Activated T-helper 1 cell treated with anti-CD3 and anti-CD28 coated beads, Interleukin-12 subunit alpha, Interleukin-12 subunit beta, Interleukin-2, Interleukin-4 antibody, amounts not matched to agents 30 ng/mL and 10 ng/mL and 1 ng/mL, durations not matched to agents 14 hours and 24 hours and 36 hours (primary cell): ENCODE measurements around the gene LASP1. TPM values are rescaled to one million over a fixed set of nuclear protein-coding genes. Genes with fewer than 3 reads are reported as not detected.
A peak's percentile ranks its signal among the peaks of the same experiment; 100 is the strongest.

ENCODE experiments used
- DNase-seq: peaks from one replicate; pipeline ENCODE4 v3.0.0; 2021; ENCODE audit warnings: low spot score
- H3K27ac Mint-ChIP-seq: one replicate; pipeline ENCODE4 v1.8.0; 2021; ENCODE audit warnings: mild to moderate bottlenecking, mixed read lengths
- H3K27me3 Mint-ChIP-seq: one replicate; pipeline ENCODE4 v1.8.0; 2022; ENCODE audit warnings: mild to moderate bottlenecking, moderate library complexity, mixed read lengths; ENCODE audit not compliant: insufficient read depth
- H3K36me3 Mint-ChIP-seq: one replicate; pipeline ENCODE4 v1.8.0; 2021; ENCODE audit warnings: low read depth, mixed read lengths
- H3K4me1 Mint-ChIP-seq: one replicate; pipeline ENCODE4 v1.8.0; 2021; ENCODE audit warnings: low read depth, mixed read lengths
- H3K4me3 Mint-ChIP-seq: one replicate; pipeline ENCODE4 v1.8.0; 2021; ENCODE audit warnings: mild to moderate bottlenecking, moderate library complexity, mixed read lengths
- H3K9me3 Mint-ChIP-seq: one replicate; pipeline ENCODE4 v1.8.0; 2021; ENCODE audit warnings: mixed read lengths
- intact Hi-C: fragments of 100-400 bp; cut with micrococcal nuclease; formaldehyde crosslinking; loops from one replicate; pipeline ENCODE4 v1.15.1; 2024
- total RNA-seq: library from RNA; stranded (reverse); gene quantifications from 2 replicates; pipeline ENCODE4 v1.2.3, GENCODE V29; 2022

LASP1 gene
- total RNA-seq, 1 donor from 2014 or later: 133 TPM

DNA sequence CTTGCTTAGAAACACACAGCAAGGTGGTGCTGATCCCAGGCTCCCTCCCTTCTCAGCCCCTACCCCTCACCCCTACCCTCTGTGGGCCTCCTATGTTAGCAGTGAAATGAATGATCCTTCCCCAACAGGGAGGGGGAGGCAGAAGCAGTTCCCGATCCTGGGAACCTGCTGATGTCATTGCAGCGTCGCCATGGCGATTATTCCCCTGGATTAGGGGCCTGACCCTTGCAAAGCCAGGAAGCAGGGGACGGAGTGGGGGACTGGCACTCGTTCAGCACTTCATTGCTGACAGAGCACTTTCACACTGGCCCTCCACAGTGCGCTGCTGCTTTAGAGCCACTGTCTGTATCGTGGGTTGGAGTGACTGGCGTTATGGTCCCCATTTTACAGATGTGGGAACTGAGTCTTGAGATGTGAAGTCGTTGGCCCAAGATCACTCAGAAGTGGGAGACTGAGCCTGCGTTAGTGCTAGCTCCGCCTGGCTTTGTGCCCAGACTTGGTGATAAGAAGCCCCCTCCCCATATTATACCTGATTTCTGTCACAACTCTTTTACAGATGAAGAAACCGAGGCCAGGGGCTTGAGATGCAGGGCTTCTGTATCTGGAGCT, 26.6 kb downstream of the LASP1 start:
- Mint-ChIP-seq H3K27ac (peak overlapping the region; percentile 67), H3K36me3 (peaks cover 42% of the 10 kb centered on the region), H3K4me1 (peaks cover 65% of the 10 kb centered on the region), H3K4me3 (no peak overlapping the region), H3K27me3 (no peaks in the 10 kb centered on the region), H3K9me3 (no peaks in the 10 kb centered on the region)
- intact Hi-C loops: no loop called here
- no peak for DNase-seq

DNA sequence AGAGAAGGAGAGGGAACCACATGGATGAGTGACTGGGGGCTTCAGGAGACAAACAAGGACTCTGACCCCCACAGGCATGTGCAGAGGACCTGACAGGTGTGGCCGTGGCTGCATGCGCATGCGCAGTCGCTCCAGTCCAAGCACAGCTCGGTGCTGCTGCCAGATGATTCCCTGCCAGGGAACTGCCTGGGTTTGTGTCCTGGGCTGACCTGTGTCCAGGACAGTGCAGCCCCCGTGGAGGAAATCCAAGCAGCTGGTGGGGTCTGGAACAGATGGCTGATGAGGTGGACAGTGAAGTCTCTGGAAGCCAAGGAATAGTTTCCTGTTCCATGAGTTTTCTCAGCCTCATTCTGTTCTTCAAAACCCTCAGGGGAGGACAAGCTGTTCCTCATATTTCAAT, 27.3 kb downstream of the LASP1 start:
- DNase-seq: no peak
- intact Hi-C loops: no loop called here
- no peaks in the 10 kb centered on the region for H3K27me3 Mint-ChIP-seq
- peaks cover 58% of the 10 kb centered on the region for H3K4me1 Mint-ChIP-seq
- H3K27ac Mint-ChIP-seq: peak overlapping the region; percentile 94
- no peak overlapping the region for H3K4me3 Mint-ChIP-seq
- H3K9me3 Mint-ChIP-seq: no peaks in the 10 kb centered on the region
- H3K36me3 Mint-ChIP-seq: peaks cover 38% of the 10 kb centered on the region

DNA sequence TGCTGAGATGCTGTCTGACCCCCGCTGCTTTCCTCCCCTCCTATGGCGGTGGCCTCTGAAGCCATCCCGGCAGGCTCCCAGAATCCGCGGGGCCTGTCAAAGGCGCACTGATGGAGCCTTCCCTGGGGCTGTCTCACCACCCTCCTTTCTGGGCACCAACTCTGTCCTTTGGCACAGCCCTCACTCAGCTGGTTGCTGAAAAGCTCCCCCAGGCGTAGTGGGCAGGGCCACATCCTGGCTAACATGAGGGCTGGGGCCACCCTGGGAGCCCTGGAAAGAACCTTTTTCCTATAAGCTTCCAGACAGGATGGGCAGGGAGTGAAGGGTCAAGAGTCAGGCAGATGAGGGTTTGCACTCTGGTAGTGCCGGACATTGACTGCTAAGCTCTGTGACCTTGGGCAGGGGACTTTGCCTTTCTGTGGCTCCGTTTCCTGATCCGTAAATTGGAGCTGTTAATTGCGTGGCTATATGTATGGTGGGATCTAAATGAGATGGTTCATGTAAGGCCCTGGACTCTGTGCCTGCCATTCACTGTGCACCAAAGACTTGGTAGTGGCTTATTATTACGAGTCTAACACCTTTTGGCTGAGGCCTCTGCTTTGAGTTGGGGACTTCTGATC, 27.9 kb downstream of the LASP1 start:
- DNase-seq: no peak
- Mint-ChIP-seq H3K4me3 (peak overlapping the region; percentile 74), H3K36me3 (peaks cover 36% of the 10 kb centered on the region), H3K4me1 (peaks cover 52% of the 10 kb centered on the region), H3K27ac (peak overlapping the region; percentile 94), H3K27me3 (no peaks in the 10 kb centered on the region), H3K9me3 (no peaks in the 10 kb centered on the region)
- intact Hi-C loops: loop anchor here (1.0 to 2.0 kb wide), 4 partner anchors 15 to 44 kb away; partner anchors contain the start of gene RPL23

DNA sequence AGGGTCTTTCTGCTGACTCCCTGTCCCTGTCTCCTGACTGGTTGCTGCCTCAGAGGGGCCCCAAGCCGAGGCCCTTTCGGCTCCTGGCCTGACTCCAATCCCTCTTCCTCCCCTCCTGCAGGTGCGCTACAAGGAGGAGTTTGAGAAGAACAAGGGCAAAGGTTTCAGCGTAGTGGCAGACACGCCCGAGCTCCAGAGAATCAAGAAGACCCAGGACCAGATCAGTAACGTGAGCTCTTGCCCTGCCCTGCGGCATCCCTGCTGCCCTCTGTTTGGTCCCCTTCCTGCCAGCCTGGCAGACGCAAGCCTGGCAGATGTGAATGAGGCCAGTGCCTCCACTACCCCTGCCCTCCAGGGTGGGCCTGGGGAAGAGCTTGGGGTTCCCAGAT, 28.4 kb downstream of the LASP1 start:
- intact Hi-C loops: loop anchor here (1.0 to 2.0 kb wide), 4 partner anchors 15 to 45 kb away; partner anchors contain the start of gene RPL23
- Mint-ChIP-seq H3K4me3 (peak overlapping the region; percentile 74), H3K27me3 (no peaks in the 10 kb centered on the region), H3K27ac (peak overlapping the region; percentile 94), H3K36me3 (peaks cover 39% of the 10 kb centered on the region), H3K4me1 (peaks cover 54% of the 10 kb centered on the region), H3K9me3 (no peaks in the 10 kb centered on the region)
- DNase-seq: no peak

DNA sequence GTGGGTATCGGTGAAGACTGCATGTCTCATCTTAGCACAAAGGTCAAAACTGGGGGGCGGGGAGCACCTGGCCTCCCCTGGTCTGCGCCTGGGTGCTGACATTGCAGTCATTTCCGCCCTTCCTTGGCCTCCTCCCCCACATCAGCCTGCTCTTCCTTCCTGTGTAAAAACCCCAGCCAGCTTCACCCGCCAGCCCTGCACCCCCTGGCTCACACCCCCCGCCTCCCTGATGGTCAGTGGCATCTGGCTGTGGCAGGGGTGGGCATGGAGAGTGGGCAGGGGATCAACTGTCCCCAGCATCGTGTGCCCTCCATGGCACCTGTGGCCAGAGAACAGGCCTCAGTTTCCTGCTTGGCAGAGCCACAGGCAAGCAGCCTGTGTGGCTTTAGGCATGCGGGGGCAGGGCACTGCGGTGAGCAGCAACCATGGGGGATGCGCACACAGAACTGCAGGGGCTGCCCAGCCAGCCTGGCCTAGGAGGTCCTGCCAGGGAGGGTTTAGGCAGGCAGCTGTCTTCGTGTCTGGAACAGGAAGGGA, 29.0 kb downstream of the LASP1 start:
- intact Hi-C loops: loop anchor here (1.0 to 2.0 kb wide), 4 partner anchors 16 to 46 kb away; partner anchors contain the start of gene RPL23
- H3K27me3 Mint-ChIP-seq: no peaks in the 10 kb centered on the region
- peak; percentile 75 for DNase-seq
- H3K4me3 Mint-ChIP-seq: peak overlapping the region; percentile 74
- peaks cover 58% of the 10 kb centered on the region for H3K4me1 Mint-ChIP-seq
- H3K9me3 Mint-ChIP-seq: no peaks in the 10 kb centered on the region
- peaks cover 41% of the 10 kb centered on the region for H3K36me3 Mint-ChIP-seq
- peak overlapping the region; percentile 94 for H3K27ac Mint-ChIP-seq

DNA sequence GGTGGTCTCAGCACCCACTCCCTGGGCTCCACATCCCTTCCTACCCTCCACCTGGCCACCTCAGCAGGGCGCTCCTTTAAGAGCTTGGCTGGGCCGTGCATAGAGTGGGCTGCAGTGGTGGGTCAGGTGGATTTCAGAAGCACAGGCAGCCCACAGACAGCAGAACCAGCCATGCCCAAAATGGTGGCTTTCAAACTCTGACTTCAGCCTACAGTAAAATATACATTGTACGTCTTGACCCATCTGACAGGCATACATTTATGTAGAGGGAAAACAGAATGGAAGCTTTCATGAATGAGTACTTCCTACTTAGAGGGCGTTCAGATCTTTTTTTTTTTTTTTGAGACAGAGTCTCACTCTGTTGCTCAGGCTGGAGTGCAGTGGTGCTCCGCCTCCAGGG, 29.6 kb downstream of the LASP1 start:
- Mint-ChIP-seq H3K9me3 (no peaks in the 10 kb centered on the region), H3K27me3 (no peaks in the 10 kb centered on the region), H3K4me1 (peaks cover 53% of the 10 kb centered on the region), H3K27ac (peak overlapping the region; percentile 94), H3K4me3 (peak overlapping the region; percentile 74), H3K36me3 (peaks cover 41% of the 10 kb centered on the region)
- intact Hi-C loops: loop anchor here (2.0 kb wide), 1 partner anchor 17 kb away; no protein-coding TSS in a partner anchor
- DNase-seq: no peak

DNA sequence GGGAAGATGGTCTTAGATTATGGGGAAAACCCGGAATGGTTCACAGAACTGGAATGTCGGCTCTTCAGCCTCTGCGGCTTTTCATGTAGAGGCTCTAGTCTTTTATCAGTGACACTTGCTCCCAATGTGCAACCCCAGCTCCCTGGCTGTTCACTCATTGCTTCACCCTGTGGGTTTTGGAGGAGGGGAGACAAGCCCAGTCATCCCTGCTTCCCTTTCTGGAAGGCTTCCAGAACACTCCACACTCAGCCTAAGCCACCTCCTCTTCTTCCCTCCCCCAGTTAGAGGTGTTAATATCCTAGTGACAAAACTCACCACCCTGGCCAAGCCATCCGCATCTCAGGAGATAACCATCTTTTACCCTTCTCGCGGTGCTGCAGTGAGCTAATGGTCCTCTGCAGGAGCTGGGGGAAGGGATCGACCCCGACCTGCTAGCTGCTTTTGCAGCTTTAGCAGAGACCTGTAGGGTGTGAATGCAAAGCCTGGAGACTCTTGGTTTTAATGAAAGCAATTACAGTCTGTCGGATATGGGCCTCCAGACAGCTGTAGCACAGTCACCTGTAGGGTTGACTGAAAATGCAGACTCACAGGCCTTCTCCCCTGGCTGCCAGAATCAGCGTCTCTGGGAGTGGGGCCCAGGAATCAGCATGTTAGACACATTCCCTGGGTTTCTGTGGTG, 31.3 kb downstream of the LASP1 start:
- no peak for DNase-seq
- H3K27me3 Mint-ChIP-seq: no peaks in the 10 kb centered on the region
- intact Hi-C loops: no loop called here
- no peaks in the 10 kb centered on the region for H3K9me3 Mint-ChIP-seq
- peak overlapping the region; percentile 78 for H3K27ac Mint-ChIP-seq
- H3K4me1 Mint-ChIP-seq: peaks cover 48% of the 10 kb centered on the region
- H3K4me3 Mint-ChIP-seq: peak overlapping the region; percentile 26
- H3K36me3 Mint-ChIP-seq: peaks cover 44% of the 10 kb centered on the region

DNA sequence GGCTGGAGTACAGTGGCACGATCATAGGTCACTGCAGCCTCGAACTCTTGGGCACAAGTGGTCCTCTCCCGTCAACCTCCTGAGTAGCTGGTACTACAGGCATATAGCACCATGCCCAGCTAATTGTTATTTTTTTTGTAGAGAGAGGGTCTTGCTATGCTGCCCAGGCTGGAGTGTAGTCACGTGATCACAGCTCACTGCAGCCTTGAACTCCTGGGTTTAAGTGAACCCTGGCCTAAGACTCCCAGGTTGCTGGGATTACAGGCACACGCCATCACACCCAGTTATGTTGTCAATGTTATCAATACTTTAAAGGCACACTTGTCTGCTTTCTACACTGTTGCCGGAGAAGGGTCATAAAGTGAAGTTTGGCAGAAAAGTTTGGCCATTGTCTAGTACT, 33.5 kb downstream of the LASP1 start:
- DNase-seq: no peak
- Mint-ChIP-seq H3K27ac (peak overlapping the region; percentile 65), H3K4me1 (peaks cover 34% of the 10 kb centered on the region), H3K4me3 (no peak overlapping the region), H3K9me3 (no peaks in the 10 kb centered on the region), H3K36me3 (peaks cover 39% of the 10 kb centered on the region), H3K27me3 (no peaks in the 10 kb centered on the region)
- intact Hi-C loops: no loop called here

DNA sequence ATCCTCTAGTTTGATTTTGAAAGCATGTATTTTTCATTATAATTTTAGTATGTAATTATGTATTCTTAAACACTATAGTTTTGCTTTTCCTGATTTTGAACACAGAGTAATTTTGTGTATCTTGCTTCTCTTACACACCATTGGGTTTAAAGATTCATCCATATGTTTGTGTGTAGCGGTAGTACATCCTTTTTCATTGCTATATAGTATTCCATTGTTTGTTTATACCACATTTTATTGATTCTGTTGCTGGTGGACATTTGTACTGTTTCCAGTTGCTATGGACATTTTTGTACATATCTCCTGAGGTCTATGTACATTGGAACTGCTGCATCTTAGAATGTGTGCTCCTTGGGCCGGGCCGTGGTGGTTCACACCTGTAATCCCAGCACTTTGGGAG, 35.0 kb downstream of the LASP1 start:
- no peaks in the 10 kb centered on the region for H3K27me3 Mint-ChIP-seq
- peaks cover 31% of the 10 kb centered on the region for H3K36me3 Mint-ChIP-seq
- no peak overlapping the region for H3K4me3 Mint-ChIP-seq
- H3K27ac Mint-ChIP-seq: no peak overlapping the region
- H3K4me1 Mint-ChIP-seq: peaks cover 20% of the 10 kb centered on the region
- no peak for DNase-seq
- no peaks in the 10 kb centered on the region for H3K9me3 Mint-ChIP-seq
- intact Hi-C loops: no loop called here

DNA sequence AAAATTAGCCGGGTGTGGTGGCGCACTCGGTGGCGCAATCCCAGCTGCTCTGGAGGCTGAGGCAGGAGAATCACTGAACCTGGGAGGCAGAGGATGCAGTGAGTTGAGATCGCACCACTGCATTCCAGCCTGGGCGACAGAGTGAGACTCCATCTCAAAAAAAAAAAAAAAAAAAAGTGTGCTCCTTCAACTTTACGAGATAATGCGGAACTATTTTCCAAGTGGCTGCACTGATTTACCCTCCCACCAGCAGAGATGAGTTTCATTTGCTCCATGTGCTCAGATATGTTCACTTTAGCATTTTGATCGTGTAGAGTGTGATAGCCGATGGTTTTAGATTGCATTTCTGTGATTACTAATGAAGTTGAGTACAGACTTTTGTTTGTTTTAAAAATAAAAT, 35.5 kb downstream of the LASP1 start:
- H3K4me3 Mint-ChIP-seq: no peak overlapping the region
- intact Hi-C loops: no loop called here
- no peaks in the 10 kb centered on the region for H3K27me3 Mint-ChIP-seq
- no peak for DNase-seq
- H3K36me3 Mint-ChIP-seq: peaks cover 34% of the 10 kb centered on the region
- no peak overlapping the region for H3K27ac Mint-ChIP-seq
- no peaks in the 10 kb centered on the region for H3K9me3 Mint-ChIP-seq
- peaks cover 20% of the 10 kb centered on the region for H3K4me1 Mint-ChIP-seq

DNA sequence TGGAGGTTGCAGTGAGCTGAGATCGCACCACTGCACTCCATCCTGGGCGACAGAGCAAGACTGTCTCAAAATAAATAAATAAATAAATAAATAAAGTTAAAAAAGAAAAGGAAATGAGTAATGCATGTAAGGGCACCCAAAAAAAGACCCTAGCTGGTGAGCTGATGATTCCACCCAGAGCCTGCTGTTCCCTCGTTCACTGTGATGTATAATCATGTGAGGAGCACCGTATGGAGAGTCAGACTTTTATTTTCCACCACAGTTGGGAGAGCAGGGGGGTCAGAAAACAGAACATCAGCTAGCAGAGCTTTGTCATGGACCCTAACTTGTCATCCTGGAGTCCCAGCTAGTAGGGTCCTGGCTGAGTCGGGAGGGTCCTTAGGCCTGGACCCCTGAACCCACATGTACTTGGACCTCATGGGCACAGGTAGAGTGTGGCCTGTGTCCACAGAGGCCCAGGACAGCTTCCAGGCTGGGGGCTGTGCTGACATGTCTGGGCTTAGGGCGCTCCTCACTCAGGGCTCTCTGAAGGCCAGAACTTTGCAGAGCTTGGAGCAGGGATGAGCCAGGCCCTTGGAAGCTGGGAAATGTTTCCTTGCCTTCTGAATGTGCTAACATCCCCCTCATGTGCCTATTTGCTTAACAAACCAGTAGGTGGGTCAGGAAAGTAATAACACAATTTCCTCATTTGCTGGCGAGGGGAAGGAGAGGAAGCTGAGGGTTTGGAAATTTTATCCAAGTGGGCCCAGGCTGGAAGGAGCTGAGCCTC, 36.8 kb downstream of the LASP1 start:
- no peaks in the 10 kb centered on the region for H3K27me3 Mint-ChIP-seq
- peaks cover 29% of the 10 kb centered on the region for H3K36me3 Mint-ChIP-seq
- no peak overlapping the region for H3K4me3 Mint-ChIP-seq
- intact Hi-C loops: no loop called here
- no peak for DNase-seq
- no peak overlapping the region for H3K27ac Mint-ChIP-seq
- H3K9me3 Mint-ChIP-seq: no peaks in the 10 kb centered on the region
- H3K4me1 Mint-ChIP-seq: peaks cover 11% of the 10 kb centered on the region

DNA sequence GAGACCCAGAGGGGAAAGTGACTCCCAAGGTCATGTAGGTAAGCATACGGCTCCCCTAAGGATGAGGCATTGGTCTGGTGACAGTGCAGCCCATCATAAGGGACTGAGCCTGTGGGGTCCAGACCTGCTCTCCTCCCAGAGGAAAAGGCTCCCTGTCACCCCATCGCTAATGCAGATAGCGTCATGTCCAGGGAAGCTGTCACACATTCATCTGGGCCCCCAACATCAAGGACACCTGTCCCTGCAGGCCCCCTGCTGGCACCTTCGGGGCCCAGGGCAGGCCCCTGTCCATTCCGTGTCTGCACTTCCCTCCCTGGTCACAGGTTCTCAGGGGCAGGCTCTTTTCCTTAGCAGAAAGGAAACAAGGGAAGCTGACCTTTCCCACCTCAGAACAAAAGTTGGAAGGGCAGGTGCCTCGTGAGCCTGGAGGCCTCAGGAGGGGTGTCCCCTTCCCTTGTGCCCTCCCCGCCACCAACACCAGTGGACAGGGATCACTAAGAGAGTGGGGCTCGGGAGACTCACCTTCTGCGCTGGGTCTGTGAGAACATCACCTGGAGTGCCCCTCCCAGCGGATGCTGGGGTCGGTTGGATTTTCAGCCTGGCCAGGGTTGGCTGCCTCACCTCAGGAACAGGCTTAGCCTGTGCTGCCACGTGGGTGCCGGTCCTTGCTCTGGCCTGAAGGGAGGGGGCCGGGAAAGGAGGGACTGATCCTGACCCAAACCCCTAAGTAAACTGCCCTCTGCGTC, 38.2 kb downstream of the LASP1 start:
- DNase-seq: no peak
- no peaks in the 10 kb centered on the region for H3K9me3 Mint-ChIP-seq
- intact Hi-C loops: no loop called here
- peaks cover 8% of the 10 kb centered on the region for H3K4me1 Mint-ChIP-seq
- H3K36me3 Mint-ChIP-seq: peaks cover 23% of the 10 kb centered on the region
- H3K27me3 Mint-ChIP-seq: no peaks in the 10 kb centered on the region
- H3K27ac Mint-ChIP-seq: peak overlapping the region; percentile 58
- H3K4me3 Mint-ChIP-seq: no peak overlapping the region
